ENCODE results near the gene GLIS1. TPM values are rescaled to one million over a fixed set of nuclear protein-coding genes. Genes with fewer than 3 reads are reported as not detected.

GLIS1 gene
- total and polyA plus RNA-seq, 12 donors, result 0.06 to 0.10 (median 0.09) TPM; not detected in 7

DNA sequence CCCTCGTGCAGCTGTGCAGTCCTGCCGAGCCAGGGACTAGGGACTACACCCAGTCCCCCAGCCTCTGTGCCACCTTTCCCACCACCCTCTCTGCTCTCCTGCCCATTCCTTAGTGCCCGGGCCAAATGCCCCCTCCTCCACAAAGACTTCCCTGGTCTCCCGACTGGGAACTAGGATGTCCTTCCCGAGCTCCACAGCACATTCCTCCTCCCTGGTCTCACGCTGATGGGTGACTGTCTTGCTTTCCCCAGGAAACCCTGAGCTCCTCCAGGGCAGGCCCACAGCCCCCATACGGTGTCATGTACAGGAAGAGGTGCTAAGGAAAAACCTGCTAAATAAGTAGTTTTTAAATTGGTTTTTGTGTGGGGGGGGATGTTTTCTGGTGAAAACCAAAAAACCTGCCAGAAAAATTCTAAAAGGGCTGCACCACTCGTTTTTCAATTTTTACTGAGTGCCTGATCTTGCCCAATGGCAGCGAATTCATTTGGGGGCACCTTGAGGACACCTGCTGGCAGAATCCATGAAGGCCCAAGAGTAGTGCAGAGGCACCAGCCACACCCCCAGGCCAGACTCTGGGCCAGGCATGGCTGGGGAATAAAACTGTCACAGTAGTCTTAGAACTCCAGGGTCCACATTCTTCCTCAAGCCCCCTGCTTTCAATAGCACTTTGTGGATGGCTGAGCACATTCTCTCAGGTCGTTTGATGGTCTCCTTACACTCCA is 50.4 kb downstream of the GLIS1 start:
- no peaks in the 10 kb centered on the region for H3K9me3 ChIP-seq
- no peaks in the 10 kb centered on the region for H3K36me3 ChIP-seq
- ATAC-seq (no peak), DNase-seq (no peak)
- intact Hi-C loops (cut with DNase I), result loop anchor here in 2 of 10 donors (10.0 kb wide), 1 partner anchor 204 kb away; no protein-coding TSS in a partner anchor
- no peak overlapping the region for H3K4me3 ChIP-seq
- peaks cover 0 to 11% (median 4%) of the 10 kb centered on the region in 9 donors for H3K4me1 ChIP-seq
- H3K27me3 ChIP-seq, result peaks cover 0 to 98% (median 78%) of the 10 kb centered on the region in 7 donors
- TF ChIP-seq, protein P1, sequence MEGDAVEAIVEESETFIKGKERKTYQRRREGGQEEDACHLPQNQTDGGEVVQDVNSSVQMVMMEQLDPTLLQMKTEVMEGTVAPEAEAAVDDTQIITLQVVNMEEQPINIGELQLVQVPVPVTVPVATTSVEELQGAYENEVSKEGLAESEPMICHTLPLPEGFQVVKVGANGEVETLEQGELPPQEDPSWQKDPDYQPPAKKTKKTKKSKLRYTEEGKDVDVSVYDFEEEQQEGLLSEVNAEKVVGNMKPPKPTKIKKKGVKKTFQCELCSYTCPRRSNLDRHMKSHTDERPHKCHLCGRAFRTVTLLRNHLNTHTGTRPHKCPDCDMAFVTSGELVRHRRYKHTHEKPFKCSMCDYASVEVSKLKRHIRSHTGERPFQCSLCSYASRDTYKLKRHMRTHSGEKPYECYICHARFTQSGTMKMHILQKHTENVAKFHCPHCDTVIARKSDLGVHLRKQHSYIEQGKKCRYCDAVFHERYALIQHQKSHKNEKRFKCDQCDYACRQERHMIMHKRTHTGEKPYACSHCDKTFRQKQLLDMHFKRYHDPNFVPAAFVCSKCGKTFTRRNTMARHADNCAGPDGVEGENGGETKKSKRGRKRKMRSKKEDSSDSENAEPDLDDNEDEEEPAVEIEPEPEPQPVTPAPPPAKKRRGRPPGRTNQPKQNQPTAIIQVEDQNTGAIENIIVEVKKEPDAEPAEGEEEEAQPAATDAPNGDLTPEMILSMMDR (IDR thresholded peaks at IDR 0.05), result no peak
- WGBS, 2 donors, result 57 to 64% methylated on average over 10 of the region's 10 CpGs
- H3K27ac ChIP-seq, result no peak overlapping the region

DNA sequence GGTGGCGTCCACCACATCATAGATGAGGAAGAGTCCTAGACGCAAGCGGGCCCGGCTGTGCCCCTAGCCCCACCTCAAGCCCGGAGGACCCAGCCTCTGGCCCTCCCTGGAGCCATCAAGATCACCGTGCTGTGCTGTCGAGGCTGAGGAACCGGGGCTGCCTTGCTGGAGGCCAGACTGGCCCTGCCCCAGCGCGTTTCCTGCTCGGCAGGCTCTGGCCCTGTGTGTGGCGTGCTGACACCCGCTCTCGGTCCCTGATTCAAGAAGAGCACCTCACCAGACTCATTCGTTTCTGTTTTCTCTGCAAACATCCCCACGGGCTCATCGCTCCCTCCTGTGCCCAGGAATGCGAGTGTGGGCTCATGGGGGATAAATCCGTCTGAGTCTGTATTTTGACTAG is 51.1 kb downstream of the GLIS1 start:
- 67 to 70% methylated on average over 19 of the region's 19 CpGs for WGBS, 2 donors
- intact Hi-C loops (cut with DNase I), result loop anchor here in 2 of 10 donors (10.0 kb wide), 1 partner anchor 203 kb away; no protein-coding TSS in a partner anchor
- no peaks in the 10 kb centered on the region for H3K36me3 ChIP-seq
- H3K9me3 ChIP-seq, result no peaks in the 10 kb centered on the region
- H3K4me3 ChIP-seq, result no peak overlapping the region
- DNase-seq (no peak), ATAC-seq (no peak)
- H3K27me3 ChIP-seq, result peaks cover 0 to 98% (median 78%) of the 10 kb centered on the region in 7 donors
- peaks cover 0 to 11% (median 4%) of the 10 kb centered on the region in 9 donors for H3K4me1 ChIP-seq
- TF ChIP-seq, protein P1 (IDR thresholded peaks at IDR 0.05), result no peak
- H3K27ac ChIP-seq, result no peak overlapping the region

DNA sequence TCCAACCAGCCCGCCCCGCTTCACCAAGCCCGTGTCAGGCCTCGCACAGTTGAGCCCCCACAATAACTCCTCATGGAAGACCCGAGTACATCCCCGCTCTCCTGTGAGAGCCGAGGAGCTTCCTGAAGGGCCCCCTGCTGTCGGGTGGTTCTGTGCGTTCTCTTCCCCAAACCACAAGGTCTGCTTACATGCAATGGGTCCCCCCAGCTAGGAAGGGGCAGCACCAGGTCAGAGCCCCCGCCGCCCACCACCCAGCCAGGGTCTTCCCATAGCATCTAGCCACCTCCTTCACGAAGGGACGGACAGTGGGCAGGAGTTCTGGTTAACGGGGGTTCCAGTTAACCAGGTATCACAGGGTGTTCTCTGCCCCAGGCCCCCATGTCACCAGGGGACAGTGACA is 51.5 kb downstream of the GLIS1 start:
- peaks cover 0 to 98% (median 76%) of the 10 kb centered on the region in 7 donors for H3K27me3 ChIP-seq
- H3K36me3 ChIP-seq, result no peaks in the 10 kb centered on the region
- TF ChIP-seq, protein P1 (IDR thresholded peaks at IDR 0.05), result no peak
- 86 to 88% methylated on average over 14 of the region's 14 CpGs for WGBS, 2 donors
- intact Hi-C loops (cut with DNase I), result loop anchor here in 2 of 10 donors (10.0 kb wide), 1 partner anchor 203 kb away; no protein-coding TSS in a partner anchor
- no peak overlapping the region for H3K4me3 ChIP-seq
- H3K27ac ChIP-seq, result no peak overlapping the region
- H3K9me3 ChIP-seq, result no peaks in the 10 kb centered on the region
- no peak for ATAC-seq
- H3K4me1 ChIP-seq, result peaks cover 0 to 11% (median 4%) of the 10 kb centered on the region in 9 donors
- no peak for DNase-seq

DNA sequence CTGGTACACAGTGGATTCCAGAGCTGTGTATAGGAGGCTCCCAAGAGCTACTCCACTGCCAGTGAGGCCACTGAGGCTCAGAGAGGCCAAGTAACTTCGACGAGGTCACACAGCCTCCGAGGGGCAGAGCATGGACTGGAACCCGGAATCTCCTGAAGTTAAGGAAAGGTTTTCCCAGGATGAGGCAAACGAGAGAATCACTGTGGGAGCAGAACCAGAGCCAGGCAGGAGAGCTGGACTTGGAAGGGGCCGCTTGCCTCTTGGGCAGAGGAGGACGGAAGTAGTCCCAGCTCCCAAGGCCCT is 52.0 kb downstream of the GLIS1 start:
- no peak for DNase-seq
- Histone ChIP-seq H3K4me1 (peaks cover 2 to 14% (median 5%) of the 10 kb centered on the region in 9 donors), H3K27me3 (peaks cover 0 to 98% (median 77%) of the 10 kb centered on the region in 7 donors), H3K27ac (no peak overlapping the region), H3K9me3 (no peaks in the 10 kb centered on the region), H3K36me3 (no peaks in the 10 kb centered on the region), H3K4me3 (no peak overlapping the region)
- TF ChIP-seq, protein P1 (IDR thresholded peaks at IDR 0.05), result no peak
- 91 to 93% methylated on average over 7 of the region's 7 CpGs for WGBS, 2 donors
- intact Hi-C loops (cut with DNase I), result loop anchor here in 2 of 10 donors (10.0 kb wide), 1 partner anchor 202 kb away; no protein-coding TSS in a partner anchor
- no peak for ATAC-seq
